Panc1 (cell line): ENCODE measurements around the gene PLXNB1.

Experiments used
- CTCF ChIP-seq: fragments of 450-650 bp; IDR thresholded peaks from 2 replicates; pipeline ENCODE4 v1.5.1; 2017; ENCODE audit warnings: mild to moderate bottlenecking
- TCF7L2 ChIP-seq: IDR thresholded peaks from 2 replicates; pipeline ENCODE4 v1.6.1; 2011; ENCODE audit warnings: mild to moderate bottlenecking, low read depth, low read length, inconsistent platforms

GRCh38 chr3:48407542-48408099, 22.3 kb downstream of the PLXNB1 start:
- no peak for TF ChIP-seq CTCF
- no peak for TF ChIP-seq TCF7L2
